T-helper 17 cell (primary cell): ENCODE results near the gene SLC39A13. TPM values are rescaled to one million over a fixed set of nuclear protein-coding genes. Genes with fewer than 3 reads are reported as not detected.
A peak's percentile ranks its signal among the peaks of the same experiment; 100 is the strongest.
"Not testable (repeated sequence)": the region's sequence is repeated elsewhere in the genome, so short reads cannot be mapped to it uniquely, and the experiment has no call there.

Experiments
- ATAC-seq: fragments of 150-1000 bp; cut with Tn5 transposase; 2 replicates; pipeline ENCODE4 v1.10.0; 2021; ENCODE audit warnings: mild to moderate bottlenecking, moderate library complexity
- DNase-seq, 3 donors: peaks; one replicate each; pipeline versions ENCODE4 v3.0.0 to v3.0.0-alpha.2; 2020 to 2021
- H3K9me3 ChIP-seq: one replicate; pipeline ENCODE4 v1.7.0; 2013; ENCODE audit warnings: low read length, mild to moderate bottlenecking; ENCODE audit not compliant: control insufficient read depth, poor library complexity, severe bottlenecking
- H3K27ac Mint-ChIP-seq: one replicate; pipeline ENCODE4 v1.8.0; 2022; ENCODE audit warnings: mild to moderate bottlenecking, moderate library complexity, mixed read lengths
- H3K27me3 Mint-ChIP-seq: one replicate; pipeline ENCODE4 v1.8.0; 2022; ENCODE audit warnings: mixed read lengths
- H3K36me3 Mint-ChIP-seq: one replicate; pipeline ENCODE4 v1.8.0; 2022; ENCODE audit warnings: low read depth, mixed read lengths
- H3K4me1 Mint-ChIP-seq: one replicate; pipeline ENCODE4 v1.8.0; 2022; ENCODE audit warnings: mild to moderate bottlenecking, mixed read lengths
- H3K4me3 Mint-ChIP-seq: one replicate; pipeline ENCODE4 v1.8.0; 2022; ENCODE audit warnings: mild to moderate bottlenecking, moderate library complexity, mixed read lengths
- total RNA-seq, 4 donors: library from RNA in 2 of 4; stranded (reverse) in 2 of 4; gene quantifications; one replicate each; pipeline ENCODE4 v1.2.3 and lab custom pipeline; 2022 to 2026

Gene SLC39A13
- total RNA-seq, 2 donors from 2014 or later: 31.6 to 31.8 TPM

DNA sequence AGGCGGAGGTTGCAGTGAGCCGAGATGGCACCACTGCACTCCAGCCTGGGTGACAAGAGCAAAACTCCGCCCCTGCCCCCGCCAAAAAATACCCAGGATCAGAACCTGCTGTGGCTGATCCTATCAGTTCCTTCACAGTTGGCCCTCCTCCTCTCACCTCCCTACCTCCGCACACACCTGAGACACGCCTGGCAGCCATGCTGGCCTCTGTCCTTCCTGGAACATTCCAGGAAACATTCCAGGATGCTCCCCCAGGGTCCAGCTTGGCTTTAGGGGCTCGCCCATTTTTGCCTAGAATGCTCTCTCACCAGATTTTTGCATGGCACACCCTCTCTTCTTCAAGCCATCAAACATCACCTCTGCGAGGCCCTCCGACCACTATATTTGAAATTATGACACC is 38.4 kb downstream of the SLC39A13 start:
- DNase-seq (no peak), ATAC-seq (no peak)
- H3K4me3 Mint-ChIP-seq: no peak overlapping the region
- H3K36me3 Mint-ChIP-seq: no peaks in the 10 kb centered on the region
- no peak overlapping the region for H3K27ac Mint-ChIP-seq
- H3K4me1 Mint-ChIP-seq: peaks cover 2% of the 10 kb centered on the region
- H3K27me3 Mint-ChIP-seq: no peaks in the 10 kb centered on the region
- H3K9me3 ChIP-seq: no peaks in the 10 kb centered on the region

DNA sequence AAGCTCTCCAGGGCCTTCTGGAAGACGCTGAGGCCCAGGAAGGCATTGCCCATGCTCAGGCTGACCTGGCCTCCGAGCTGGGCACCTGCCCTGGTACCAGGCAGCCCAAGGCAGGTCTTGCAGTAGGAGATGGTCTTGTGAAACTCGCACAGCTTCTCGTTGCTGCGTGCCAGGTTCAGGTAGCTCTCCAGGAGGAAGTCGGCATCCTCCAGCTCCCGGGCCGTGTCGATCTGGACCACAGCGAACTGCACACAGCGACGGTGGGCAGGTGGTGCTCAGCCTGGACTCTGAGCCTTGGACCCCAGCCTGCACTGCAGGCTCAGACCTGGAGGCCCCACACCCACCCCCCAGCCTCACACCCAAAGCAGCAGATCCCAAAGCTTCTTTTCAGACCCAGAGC is 39.5 kb downstream of the SLC39A13 start:
- Mint-ChIP-seq H3K36me3 (no peaks in the 10 kb centered on the region), H3K4me1 (peaks cover 2% of the 10 kb centered on the region), H3K27ac (peak overlapping the region; percentile 8), H3K4me3 (no peak overlapping the region), H3K27me3 (no peaks in the 10 kb centered on the region)
- H3K9me3 ChIP-seq: no peaks in the 10 kb centered on the region
- ATAC-seq (no peak), DNase-seq (no peak)

DNA sequence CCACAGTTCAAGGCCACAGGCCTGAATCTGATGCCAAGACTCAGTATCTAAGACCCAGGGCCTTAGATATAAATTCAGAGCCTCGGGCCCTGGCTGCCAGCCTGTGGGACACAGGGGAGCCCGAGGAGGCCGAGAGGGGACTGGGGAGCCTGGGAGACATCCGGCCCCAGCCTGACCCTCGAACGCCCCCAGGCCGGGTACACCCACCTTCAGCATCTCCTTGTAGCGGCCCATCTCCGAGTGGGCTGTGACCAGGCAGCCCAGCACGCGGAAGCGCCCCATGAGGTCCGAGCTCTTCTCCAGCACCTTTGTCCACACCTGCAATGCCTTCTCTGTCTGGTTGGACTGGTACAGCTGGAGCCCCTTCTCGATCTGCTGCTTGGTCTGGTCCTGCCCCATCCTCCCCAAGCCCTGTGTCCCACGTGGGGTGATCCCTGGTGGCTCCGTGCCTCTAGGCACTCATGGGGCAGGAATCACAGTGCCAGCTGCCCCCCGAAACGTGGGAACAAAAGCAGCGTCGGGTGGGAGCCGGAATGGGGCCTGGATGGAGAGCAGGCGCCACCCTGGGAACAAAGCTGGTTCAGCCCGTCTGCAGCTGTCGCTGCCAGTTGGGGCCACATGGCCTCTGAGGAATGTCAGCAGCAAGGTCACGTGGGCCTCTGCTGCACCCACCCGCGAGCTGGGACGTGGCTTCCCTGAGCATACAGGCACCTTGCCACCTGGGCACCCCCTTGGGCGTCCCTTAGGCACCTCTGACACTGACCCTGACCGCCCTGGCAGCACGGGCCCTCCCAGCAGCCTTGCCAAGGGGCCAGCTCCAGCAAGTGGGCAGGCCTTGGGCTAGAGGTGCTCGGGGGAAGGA is 40.4 kb downstream of the SLC39A13 start, which contains the start of gene RAPSN:
RAPSN (minus strand) TSS at position 571 of the 862 bp plus-strand sequence; CDS start at position 399, 172 bp downstream.
- DNase-seq (no peak), ATAC-seq (no peak)
- Mint-ChIP-seq H3K27ac (no peak within 1 kb of the TSS), H3K4me1 (peaks cover 2% of the 10 kb centered on the region), H3K36me3 (no peaks in the 10 kb centered on the region), H3K4me3 (no peak within 1 kb of the TSS), H3K27me3 (no peaks in the 10 kb centered on the region)
- no peaks in the 10 kb centered on the region for H3K9me3 ChIP-seq

DNA sequence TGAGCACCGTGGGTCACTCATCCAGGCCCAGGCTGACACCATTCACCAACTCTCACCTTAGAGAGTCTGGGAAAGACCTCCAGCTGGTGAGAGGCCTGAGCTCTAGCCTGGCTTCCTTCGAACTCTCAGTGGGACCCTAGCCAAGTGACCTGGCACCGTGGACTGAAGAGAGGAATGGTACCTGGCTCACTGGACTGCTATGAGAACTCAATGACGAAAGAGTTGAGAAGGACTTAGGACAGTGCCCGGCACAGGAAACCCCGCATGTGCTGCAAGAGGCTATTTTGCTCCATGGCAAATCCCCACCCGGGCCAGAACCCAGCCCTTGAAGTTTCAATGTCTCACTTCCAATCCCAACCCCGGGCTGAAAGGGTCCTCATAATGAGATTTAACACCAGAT is 41.2 kb downstream of the SLC39A13 start:
- no peak overlapping the region for H3K4me3 Mint-ChIP-seq
- H3K27ac Mint-ChIP-seq: no peak overlapping the region
- DNase-seq: no peak
- H3K27me3 Mint-ChIP-seq: no peaks in the 10 kb centered on the region
- peaks cover 6% of the 10 kb centered on the region for H3K4me1 Mint-ChIP-seq
- ATAC-seq: no peak
- H3K9me3 ChIP-seq: no peaks in the 10 kb centered on the region
- H3K36me3 Mint-ChIP-seq: no peaks in the 10 kb centered on the region

DNA sequence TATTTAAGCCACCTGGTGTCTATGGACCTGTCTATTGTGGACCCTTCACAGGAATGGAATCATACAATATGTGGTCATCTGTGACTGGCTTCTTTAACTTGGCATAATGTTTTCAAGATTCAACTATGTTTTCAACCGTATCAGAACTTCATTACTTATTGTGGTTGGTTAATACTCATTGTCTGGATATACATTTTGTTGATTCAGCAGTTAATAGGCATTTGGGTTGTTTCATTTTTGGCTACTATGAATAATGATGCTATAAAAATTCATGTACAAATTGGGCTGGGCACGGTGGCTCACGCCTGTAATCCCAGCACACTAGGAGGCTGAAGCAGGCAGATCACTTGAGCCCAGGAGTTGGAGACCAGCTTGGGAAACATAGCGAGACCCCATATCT is 43.0 kb downstream of the SLC39A13 start:
- Mint-ChIP-seq H3K4me1 (peaks cover 6% of the 10 kb centered on the region), H3K27ac (no peak overlapping the region), H3K27me3 (no peaks in the 10 kb centered on the region), H3K4me3 (no peak overlapping the region), H3K36me3 (no peaks in the 10 kb centered on the region)
- no peaks in the 10 kb centered on the region for H3K9me3 ChIP-seq
- ATAC-seq (no peak), DNase-seq (no peak)

DNA sequence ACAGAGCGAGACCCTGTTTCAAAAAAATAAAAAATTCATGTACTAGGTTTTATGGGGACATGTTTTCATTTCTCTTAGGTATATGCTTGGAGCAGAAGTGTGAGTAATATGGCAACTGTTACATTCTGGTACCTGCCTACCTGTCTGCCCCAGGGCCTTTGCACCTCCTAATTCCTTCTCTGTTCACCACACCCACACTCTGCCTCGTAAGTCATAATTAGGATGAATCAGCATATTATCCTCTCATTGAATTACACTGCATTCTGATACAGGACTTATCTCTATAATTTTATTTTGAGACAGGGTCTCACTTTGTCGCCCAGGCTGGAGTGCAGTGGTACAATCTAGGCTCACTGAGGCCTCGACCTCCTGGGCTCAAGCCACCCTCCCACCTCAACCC is 43.6 kb downstream of the SLC39A13 start:
- Mint-ChIP-seq H3K27me3 (no peaks in the 10 kb centered on the region), H3K27ac (no peak overlapping the region), H3K36me3 (no peaks in the 10 kb centered on the region), H3K4me1 (peaks cover 6% of the 10 kb centered on the region), H3K4me3 (no peak overlapping the region)
- DNase-seq (no peak), ATAC-seq (no peak)
- no peaks in the 10 kb centered on the region for H3K9me3 ChIP-seq

DNA sequence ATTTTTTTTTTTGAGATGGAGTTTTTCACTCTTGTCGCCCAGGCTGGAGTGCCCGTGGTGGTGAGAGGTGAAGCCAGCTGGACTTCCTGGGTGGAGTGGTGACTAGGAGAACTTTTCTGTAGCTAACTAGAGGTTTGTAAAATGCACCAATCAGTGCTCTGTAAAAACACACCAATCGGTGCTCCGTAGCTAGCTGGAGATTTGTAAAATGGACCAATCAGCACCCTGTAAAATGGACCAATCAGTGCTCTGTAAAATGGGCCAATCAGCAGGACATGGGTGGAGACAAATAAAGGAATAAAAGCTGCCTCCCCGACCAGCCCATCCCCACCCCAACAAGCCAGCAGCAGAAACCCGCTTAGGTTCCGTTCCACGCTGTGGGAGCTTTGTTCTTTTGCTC is 45.0 kb downstream of the SLC39A13 start:
- H3K4me1 Mint-ChIP-seq: peaks cover 6% of the 10 kb centered on the region
- DNase-seq (no peak), ATAC-seq (no peak)
- H3K27me3 Mint-ChIP-seq: no peaks in the 10 kb centered on the region
- H3K27ac Mint-ChIP-seq: peak overlapping the region; percentile 74
- no peaks in the 10 kb centered on the region for H3K9me3 ChIP-seq
- H3K36me3 Mint-ChIP-seq: no peaks in the 10 kb centered on the region
- no peak overlapping the region for H3K4me3 Mint-ChIP-seq

DNA sequence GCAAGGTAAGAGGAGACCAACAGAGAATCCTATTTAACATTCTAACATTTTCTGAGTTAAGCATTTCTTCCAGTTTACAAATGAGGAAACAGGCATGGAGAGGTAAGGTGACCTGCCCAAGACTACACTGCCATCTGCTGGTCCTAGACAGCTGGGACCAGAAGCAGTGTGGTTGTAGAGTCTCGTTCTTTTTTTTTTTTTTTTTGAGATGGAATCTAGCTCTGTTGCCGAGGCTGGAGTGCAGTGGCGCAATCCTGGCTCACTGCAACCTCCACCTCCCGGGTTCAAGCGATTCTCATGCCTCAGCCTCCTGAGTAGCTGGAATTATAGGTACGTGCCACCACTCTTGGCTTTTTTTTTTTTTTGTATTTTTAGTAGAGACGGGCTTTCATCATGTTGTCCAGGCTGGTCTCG is 45.9 kb downstream of the SLC39A13 start:
- H3K27me3 Mint-ChIP-seq, H3K4me1 Mint-ChIP-seq, H3K36me3 Mint-ChIP-seq, H3K4me3 Mint-ChIP-seq, H3K9me3 ChIP-seq: not testable (repeated sequence)
- ATAC-seq (peak; percentile 96), DNase-seq (peak; percentile 28 to 41 (median 29))
- H3K27ac Mint-ChIP-seq: peak overlapping the region; percentile 74

DNA sequence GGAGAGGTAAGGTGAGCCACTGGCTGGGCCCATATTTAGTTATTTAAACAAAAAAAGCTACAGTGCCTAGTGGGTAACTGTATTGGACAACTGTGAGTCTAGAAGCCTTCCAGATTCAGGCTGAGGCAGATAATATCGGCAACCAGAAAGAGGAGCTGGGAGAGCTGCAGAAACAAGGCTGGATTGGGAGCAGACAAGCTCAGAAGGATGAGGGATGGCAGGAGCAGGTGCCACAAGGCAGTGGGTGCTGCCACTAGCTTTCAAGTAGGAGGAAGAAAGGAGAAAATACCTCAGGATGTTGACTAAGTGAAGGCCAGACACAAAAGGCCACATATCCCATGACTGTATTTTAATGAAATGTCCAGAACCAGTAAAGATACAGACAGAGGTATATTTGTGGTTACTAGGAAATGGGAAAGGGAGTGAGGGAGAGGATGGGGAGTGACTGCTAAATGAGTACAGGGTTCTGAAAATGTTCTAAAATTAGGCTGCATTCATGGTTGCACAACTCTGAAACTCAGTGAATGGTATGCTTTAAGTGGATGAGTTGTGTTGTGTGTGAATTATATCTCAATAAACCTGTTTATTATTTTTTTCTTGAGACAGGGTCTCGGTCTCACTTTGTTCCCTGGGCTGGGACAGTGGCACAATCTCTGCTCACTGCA is 52.3 kb downstream of the SLC39A13 start:
- ATAC-seq (no peak), DNase-seq (no peak)
- Mint-ChIP-seq H3K27ac (no peak overlapping the region), H3K4me1 (peaks cover 4% of the 10 kb centered on the region), H3K4me3 (no peak overlapping the region), H3K27me3 (no peaks in the 10 kb centered on the region), H3K36me3 (no peaks in the 10 kb centered on the region)
- H3K9me3 ChIP-seq: no peaks in the 10 kb centered on the region

DNA sequence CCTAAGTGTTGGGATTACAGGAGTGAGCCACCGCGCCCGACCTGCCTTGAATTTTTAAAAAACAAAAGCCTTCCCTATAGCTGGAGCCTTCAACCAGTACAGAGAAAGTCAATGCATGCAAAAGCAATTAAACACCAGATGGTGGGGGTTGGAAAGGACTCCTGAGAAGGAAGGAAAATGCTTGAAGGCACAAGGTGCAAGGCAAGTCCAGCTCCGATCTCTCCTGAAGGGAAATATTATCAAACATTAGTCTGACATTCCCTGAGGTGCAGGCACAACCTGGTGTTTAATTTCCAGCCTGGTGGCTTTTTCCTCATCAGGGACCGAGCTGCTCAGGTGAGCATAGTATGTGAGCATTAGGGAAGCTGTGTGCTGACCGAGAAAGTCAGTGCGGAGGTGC is 53.5 kb downstream of the SLC39A13 start:
- H3K27ac Mint-ChIP-seq: peak overlapping the region; percentile 29
- ATAC-seq (no peak), DNase-seq (no peak)
- no peak overlapping the region for H3K4me3 Mint-ChIP-seq
- H3K9me3 ChIP-seq: no peaks in the 10 kb centered on the region
- no peaks in the 10 kb centered on the region for H3K27me3 Mint-ChIP-seq
- no peaks in the 10 kb centered on the region for H3K36me3 Mint-ChIP-seq
- H3K4me1 Mint-ChIP-seq: peaks cover 4% of the 10 kb centered on the region

DNA sequence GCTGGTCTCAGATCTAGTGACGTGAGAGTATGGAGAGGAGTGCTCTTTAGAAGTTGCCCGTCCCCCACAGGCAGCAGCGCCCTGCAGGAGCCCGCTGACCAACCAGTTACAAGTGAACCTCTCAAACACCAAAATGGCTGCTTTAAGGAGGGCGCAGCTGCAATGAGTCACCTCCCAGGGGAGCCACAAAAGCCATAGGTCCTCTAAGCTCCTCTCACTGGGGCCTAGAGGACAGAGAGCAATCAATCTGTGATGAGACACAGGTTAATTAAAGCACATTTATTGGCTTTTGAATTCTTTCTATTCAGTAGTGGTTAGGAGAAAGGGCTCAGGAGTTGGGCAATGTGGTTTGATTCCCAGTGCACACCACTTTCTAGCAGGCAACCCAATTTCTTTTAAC is 56.1 kb downstream of the SLC39A13 start:
- ATAC-seq (no peak), DNase-seq (no peak)
- no peaks in the 10 kb centered on the region for H3K9me3 ChIP-seq
- Mint-ChIP-seq H3K4me1 (peaks cover 9% of the 10 kb centered on the region), H3K36me3 (peaks cover 2% of the 10 kb centered on the region), H3K27me3 (no peaks in the 10 kb centered on the region), H3K27ac (no peak overlapping the region), H3K4me3 (no peak overlapping the region)
